Measurements from ENCODE around the gene ANKRD24. TPM values are rescaled to one million over a fixed set of nuclear protein-coding genes. Genes with fewer than 3 reads are reported as not detected.

ANKRD24 gene
- total and polyA plus RNA-seq, 3 experiments from 2014 or later: 0.48 to 0.90 (median 0.89) TPM

- no peak overlapping the region for H3K27ac ChIP-seq (ENCODE audit: low read depth, low read length)
- Mint-ChIP-seq H3K36me3 (peaks cover 0 to 35% (median 2%) of the 10 kb centered on the region in 3 donors), H3K27ac (no peak overlapping the region), H3K4me1 (peaks cover 8 to 13% (median 13%) of the 10 kb centered on the region in 3 donors), H3K27me3 (peaks cover 4 to 12% of the 10 kb centered on the region in 2 donors), H3K9me3 (peaks cover 0 to 2% (median 0%) of the 10 kb centered on the region in 5 donors), H3K4me3 (no peak overlapping the region)
- no peaks in the 10 kb centered on the region for H3K36me3 ChIP-seq (ENCODE audit: insufficient read depth, low read length)
- ChIA-PET CTCF (interaction anchor here (1.5 kb wide), 1 partner anchor 36 kb away, joined by 3 read pairs; no protein-coding TSS in a partner anchor), POLR2A (no interaction called here)
- peaks cover 1% of the 10 kb centered on the region for H3K4me1 ChIP-seq (ENCODE audit: insufficient read depth, low read length)
- H3K4me3 ChIP-seq (ENCODE audit: low read length): no peak overlapping the region
- H3K27me3 ChIP-seq (ENCODE audit: insufficient read depth, low read length, poor library complexity, severe bottlenecking): no peaks in the 10 kb centered on the region
- no peak for DNase-seq
- no peaks in the 10 kb centered on the region for H3K9me3 ChIP-seq (ENCODE audit: low read length)
Observed at GRCh38 chr19:4174895-4175668, 7.4 kb upstream of the ANKRD24 start.

- H3K9me3 ChIP-seq (ENCODE audit: low read length): no peaks in the 10 kb centered on the region
- Mint-ChIP-seq H3K27ac (no peak overlapping the region), H3K36me3 (peaks cover 0 to 37% (median 2%) of the 10 kb centered on the region in 3 donors), H3K9me3 (peaks cover 0 to 2% (median 0%) of the 10 kb centered on the region in 5 donors), H3K4me3 (no peak overlapping the region), H3K4me1 (peaks cover 8 to 19% (median 17%) of the 10 kb centered on the region in 3 donors), H3K27me3 (peaks cover 4 to 11% of the 10 kb centered on the region in 2 donors)
- H3K4me3 ChIP-seq (ENCODE audit: low read length): no peak overlapping the region
- no peak overlapping the region for H3K27ac ChIP-seq (ENCODE audit: low read depth, low read length)
- CTCF ChIA-PET: no interaction called here
- H3K27me3 ChIP-seq (ENCODE audit: insufficient read depth, low read length, poor library complexity, severe bottlenecking): no peaks in the 10 kb centered on the region
- peaks cover 7% of the 10 kb centered on the region for H3K4me1 ChIP-seq (ENCODE audit: insufficient read depth, low read length)
- POLR2A ChIA-PET: no interaction called here
- no peaks in the 10 kb centered on the region for H3K36me3 ChIP-seq (ENCODE audit: insufficient read depth, low read length)
- DNase-seq: no peak
Observed at GRCh38 chr19:4175669-4175931, 6.9 kb upstream of the ANKRD24 start.

- no peak overlapping the region for H3K4me3 ChIP-seq (ENCODE audit: low read length)
- Mint-ChIP-seq H3K36me3 (peaks cover 0 to 41% (median 2%) of the 10 kb centered on the region in 3 donors), H3K4me1 (peaks cover 15 to 33% (median 28%) of the 10 kb centered on the region in 3 donors), H3K27ac (no peak overlapping the region), H3K9me3 (no peaks in the 10 kb centered on the region), H3K27me3 (peaks cover 0 to 5% of the 10 kb centered on the region in 2 donors), H3K4me3 (no peak overlapping the region)
- no peaks in the 10 kb centered on the region for H3K36me3 ChIP-seq (ENCODE audit: insufficient read depth, low read length)
- no peaks in the 10 kb centered on the region for H3K9me3 ChIP-seq (ENCODE audit: low read length)
- peaks cover 15% of the 10 kb centered on the region for H3K4me1 ChIP-seq (ENCODE audit: insufficient read depth, low read length)
- POLR2A ChIA-PET: interaction anchor here (0.6 kb wide), 1 partner anchor 16 kb away, joined by 3 read pairs; no protein-coding TSS in a partner anchor
- H3K27ac ChIP-seq (ENCODE audit: low read depth, low read length): no peak overlapping the region
- no peaks in the 10 kb centered on the region for H3K27me3 ChIP-seq (ENCODE audit: insufficient read depth, low read length, poor library complexity, severe bottlenecking)
- CTCF ChIA-PET: interaction anchor here (0.9 kb wide), 1 partner anchor 189 kb away, joined by 5 read pairs; no protein-coding TSS in a partner anchor
- no peak for DNase-seq
Observed at GRCh38 chr19:4177146-4177545, 5.3 kb upstream of the ANKRD24 start.

GRCh38 chr19:4178990-4179389 lies 3.5 kb upstream of the ANKRD24 start:
- H3K27me3 Mint-ChIP-seq: peaks cover 0 to 3% of the 10 kb centered on the region in 2 donors
- no peak for DNase-seq
- no peaks in the 10 kb centered on the region for H3K9me3 Mint-ChIP-seq
- peak overlapping the region in 2 of 7 donors; percentile 25 to 82 for H3K4me3 Mint-ChIP-seq
- Histone ChIP-seq H3K36me3 (ENCODE audit: insufficient read depth, low read length) (no peaks in the 10 kb centered on the region), H3K27me3 (ENCODE audit: insufficient read depth, low read length, poor library complexity, severe bottlenecking) (no peaks in the 10 kb centered on the region), H3K4me1 (ENCODE audit: insufficient read depth, low read length) (peaks cover 22% of the 10 kb centered on the region), H3K9me3 (ENCODE audit: low read length) (no peaks in the 10 kb centered on the region), H3K4me3 (ENCODE audit: low read length) (no peak overlapping the region), H3K27ac (ENCODE audit: low read depth, low read length) (no peak overlapping the region)
- peaks cover 0 to 47% (median 2%) of the 10 kb centered on the region in 3 donors for H3K36me3 Mint-ChIP-seq
- H3K27ac Mint-ChIP-seq: peak overlapping the region in 3 of 8 donors; percentile 35 to 71 (median 70)
- peaks cover 26 to 41% (median 35%) of the 10 kb centered on the region in 3 donors for H3K4me1 Mint-ChIP-seq
- ChIA-PET POLR2A (no interaction called here), CTCF (no interaction called here)

- ChIA-PET POLR2A (no interaction called here), CTCF (no interaction called here)
- no peak overlapping the region for H3K4me3 ChIP-seq (ENCODE audit: low read length)
- no peaks in the 10 kb centered on the region for H3K27me3 ChIP-seq (ENCODE audit: insufficient read depth, low read length, poor library complexity, severe bottlenecking)
- Mint-ChIP-seq H3K27me3 (peaks cover 0 to 6% of the 10 kb centered on the region in 2 donors), H3K4me3 (peak overlapping the region; percentile 64 to 98 (median 82)), H3K4me1 (peaks cover 26 to 41% (median 35%) of the 10 kb centered on the region in 3 donors), H3K9me3 (no peaks in the 10 kb centered on the region), H3K27ac (peak overlapping the region in 6 of 8 donors; percentile 8 to 98 (median 65)), H3K36me3 (peaks cover 0 to 37% (median 2%) of the 10 kb centered on the region in 3 donors)
- no peaks in the 10 kb centered on the region for H3K36me3 ChIP-seq (ENCODE audit: insufficient read depth, low read length)
- H3K4me1 ChIP-seq (ENCODE audit: insufficient read depth, low read length): peaks cover 22% of the 10 kb centered on the region
- H3K9me3 ChIP-seq (ENCODE audit: low read length): no peaks in the 10 kb centered on the region
- no peak overlapping the region for H3K27ac ChIP-seq (ENCODE audit: low read depth, low read length)
- DNase-seq: no peak
Observed at GRCh38 chr19:4181053-4181508, 1.4 kb upstream of the ANKRD24 start.

GRCh38 chr19:4183967-4184717 lies 1.7 kb downstream of the ANKRD24 start:
- H3K27me3 ChIP-seq (ENCODE audit: insufficient read depth, low read length, poor library complexity, severe bottlenecking): no peaks in the 10 kb centered on the region
- Mint-ChIP-seq H3K27ac (peak overlapping the region in 2 of 8 donors; percentile 46 to 98), H3K4me1 (peaks cover 28 to 43% (median 35%) of the 10 kb centered on the region in 3 donors), H3K27me3 (peaks cover 0 to 8% of the 10 kb centered on the region in 2 donors), H3K9me3 (no peaks in the 10 kb centered on the region), H3K36me3 (peaks cover 0 to 20% (median 5%) of the 10 kb centered on the region in 3 donors), H3K4me3 (peak overlapping the region; percentile 35 to 97 (median 65))
- H3K9me3 ChIP-seq (ENCODE audit: low read length): no peaks in the 10 kb centered on the region
- H3K36me3 ChIP-seq (ENCODE audit: insufficient read depth, low read length): no peaks in the 10 kb centered on the region
- POLR2A ChIA-PET: interaction anchor here (0.5 kb wide), 1 partner anchor 127 kb away, joined by 3 read pairs; no protein-coding TSS in a partner anchor
- DNase-seq: no peak
- H3K27ac ChIP-seq (ENCODE audit: low read depth, low read length): no peak overlapping the region
- CTCF ChIA-PET: no interaction called here
- peaks cover 22% of the 10 kb centered on the region for H3K4me1 ChIP-seq (ENCODE audit: insufficient read depth, low read length)
- no peak overlapping the region for H3K4me3 ChIP-seq (ENCODE audit: low read length)

- DNase-seq: no peak
- Mint-ChIP-seq H3K4me3 (peak overlapping the region in 4 of 7 donors; percentile 45 to 65 (median 56)), H3K27ac (peak overlapping the region in 1 of 8 donors; percentile 58), H3K27me3 (peaks cover 0 to 10% of the 10 kb centered on the region in 2 donors), H3K9me3 (peaks cover 0 to 2% (median 0%) of the 10 kb centered on the region in 5 donors), H3K36me3 (peaks cover 0 to 13% (median 3%) of the 10 kb centered on the region in 3 donors), H3K4me1 (peaks cover 21 to 37% (median 30%) of the 10 kb centered on the region in 3 donors)
- H3K27me3 ChIP-seq (ENCODE audit: insufficient read depth, low read length, poor library complexity, severe bottlenecking): no peaks in the 10 kb centered on the region
- H3K4me3 ChIP-seq (ENCODE audit: low read length): no peak overlapping the region
- peaks cover 22% of the 10 kb centered on the region for H3K4me1 ChIP-seq (ENCODE audit: insufficient read depth, low read length)
- ChIA-PET POLR2A (interaction anchor here (0.5 kb wide), 1 partner anchor 128 kb away, joined by 3 read pairs; no protein-coding TSS in a partner anchor), CTCF (no interaction called here)
- H3K27ac ChIP-seq (ENCODE audit: low read depth, low read length): no peak overlapping the region
- no peaks in the 10 kb centered on the region for H3K36me3 ChIP-seq (ENCODE audit: insufficient read depth, low read length)
- H3K9me3 ChIP-seq (ENCODE audit: low read length): no peaks in the 10 kb centered on the region
Observed at GRCh38 chr19:4184718-4185352, 2.3 kb downstream of the ANKRD24 start.

Measured in CD8-positive, alpha-beta memory T cell (primary cell).